Karpas-422 (cell line): ENCODE data around the gene ITPKB. TPM values are rescaled to one million over a fixed set of nuclear protein-coding genes. Genes with fewer than 3 reads are reported as not detected.

Experiments
- DNase-seq: peaks from one replicate; pipeline ENCODE4 v3.0.0-alpha.2; 2015
- H2AFZ ChIP-seq: fragments of 200-600 bp; sonication (generic); 2 replicates; pipeline ENCODE4 v1.6.1; 2014; ENCODE audit warnings: antibody characterized with exemption, low read length, mixed read lengths
- H3K27ac ChIP-seq: fragments of 200-600 bp; sonication (generic); 2 replicates; pipeline ENCODE4 v1.5.1; 2014; ENCODE audit warnings: mild to moderate bottlenecking, low read length, moderate library complexity
- H3K27me3 ChIP-seq: fragments of 200-600 bp; sonication (generic); 2 replicates; pipeline ENCODE4 v1.6.1; 2014; ENCODE audit warnings: low read length, mixed read lengths
- H3K36me3 ChIP-seq: fragments of 200-600 bp; sonication (generic); 2 replicates; pipeline ENCODE4 v1.6.1; 2014; ENCODE audit warnings: low read length, mixed read lengths; ENCODE audit not compliant: insufficient read depth
- H3K4me1 ChIP-seq: fragments of 200-600 bp; sonication (generic); 2 replicates; pipeline ENCODE4 v1.6.1; 2014; ENCODE audit warnings: mild to moderate bottlenecking, low read length, mixed read lengths
- H3K4me2 ChIP-seq: fragments of 200-600 bp; sonication (generic); 2 replicates; pipeline ENCODE4 v1.6.1; 2014; ENCODE audit warnings: low read length, low read depth, mild to moderate bottlenecking; ENCODE audit not compliant: poor library complexity, severe bottlenecking
- H3K4me3 ChIP-seq: fragments of 200-600 bp; sonication (generic); 2 replicates; pipeline ENCODE4 v1.5.1; 2014; ENCODE audit warnings: mild to moderate bottlenecking, antibody characterized with exemption, low read length, mixed read lengths
- H3K79me2 ChIP-seq: fragments of 200-600 bp; sonication (generic); 2 replicates; pipeline ENCODE4 v1.6.1; 2014; ENCODE audit warnings: mild to moderate bottlenecking, low read length, mixed read lengths
- H3K9ac ChIP-seq: fragments of 200-600 bp; sonication (generic); 2 replicates; pipeline ENCODE4 v1.6.0; 2014; ENCODE audit warnings: low read length
- H3K9me2 ChIP-seq: fragments of 200-600 bp; sonication (generic), shearing (Covaris generic); replicated peaks from 2 replicates; pipeline ENCODE4 v1.6.0; 2014; ENCODE audit warnings: mild to moderate bottlenecking, low read length, moderate library complexity; ENCODE audit not compliant: insufficient read depth
- H3K9me3 ChIP-seq: fragments of 300-700, 200-600 bp; sonication (generic); 2 replicates; pipeline ENCODE4 v1.6.1; 2014; ENCODE audit warnings: low read length, mixed read lengths
- H4K20me1 ChIP-seq: fragments of 200-600 bp; sonication (generic); 2 replicates; pipeline ENCODE4 v1.6.1; 2014; ENCODE audit warnings: mild to moderate bottlenecking, antibody characterized with exemption, low read length, low read depth; ENCODE audit not compliant: insufficient read depth
- small RNA-seq: library from RNA; depleted of rRNA; stranded (forward); fragments of <200 nt; gene quantifications from one replicate; pipeline ENCODE3, GENCODE V24; 2014
- total RNA-seq: library from RNA; depleted of rRNA; stranded (reverse); fragments of >200 nt; shearing (Covaris generic); gene quantifications from 2 replicates; pipeline ENCODE4 v1.2.3, GENCODE V29; 2014; ENCODE audit warnings: low replicate concordance; rRNA removed

The ITPKB gene
- total RNA-seq, 1 experiment from 2014 or later: 79.0 TPM

- Histone ChIP-seq H3K79me2 (no peaks in the 10 kb centered on the region), H2AFZ (no peak overlapping the region), H3K4me3 (no peak overlapping the region), H3K27me3 (no peaks in the 10 kb centered on the region), H3K36me3 (no peaks in the 10 kb centered on the region), H3K9me3 (no peaks in the 10 kb centered on the region), H3K4me1 (no peaks in the 10 kb centered on the region), H3K9me2 (no peaks in the 10 kb centered on the region), H3K9ac (no peak overlapping the region), H4K20me1 (no peaks in the 10 kb centered on the region), H3K4me2 (no peak overlapping the region), H3K27ac (no peak overlapping the region)
- no peak for DNase-seq
These were observed 150.6 kb downstream of the ITPKB start for GRCh38 chr1:226588484-226588883.

GRCh38 chr1:226586650-226587422 is 152.2 kb downstream of the ITPKB start:
- no peaks in the 10 kb centered on the region for H4K20me1 ChIP-seq
- no peaks in the 10 kb centered on the region for H3K9me2 ChIP-seq
- no peak overlapping the region for H3K4me2 ChIP-seq

DNA sequence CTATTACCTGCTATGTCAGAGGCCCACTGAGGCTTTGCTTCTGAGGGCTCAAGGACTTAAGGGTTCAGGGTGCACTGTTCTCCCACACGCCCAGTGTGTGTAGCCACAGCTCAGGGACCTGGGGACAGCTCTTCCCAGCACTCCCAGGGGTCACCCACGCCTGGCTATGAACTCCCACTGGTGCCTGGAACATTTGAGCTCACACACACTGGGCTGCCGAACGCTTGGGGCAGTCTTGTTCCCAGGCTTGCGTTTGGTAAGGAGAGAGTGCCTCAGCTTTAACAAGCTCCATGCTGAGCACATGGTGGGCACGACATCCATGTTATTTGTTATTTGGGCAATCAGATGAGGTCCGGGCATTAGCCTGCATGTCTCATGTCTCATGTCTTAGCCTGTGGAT is 153.0 kb downstream of the ITPKB start:
- Histone ChIP-seq H3K79me2 (no peaks in the 10 kb centered on the region), H3K9me3 (no peaks in the 10 kb centered on the region), H3K9ac (no peak overlapping the region)

More at GRCh38 chr1:226586650-226587422, 152.2 kb downstream of the ITPKB start:
- H3K9ac ChIP-seq: no peak overlapping the region
- H3K4me3 ChIP-seq: no peak overlapping the region
- no peak overlapping the region for H3K27ac ChIP-seq
- no peak for DNase-seq
- no peak overlapping the region for H2AFZ ChIP-seq
- H3K9me3 ChIP-seq: no peaks in the 10 kb centered on the region
- H3K36me3 ChIP-seq: no peaks in the 10 kb centered on the region
- no peaks in the 10 kb centered on the region for H3K4me1 ChIP-seq
- no peaks in the 10 kb centered on the region for H3K27me3 ChIP-seq
- H3K79me2 ChIP-seq: no peaks in the 10 kb centered on the region

GRCh38 chr1:226584164-226584563 is 154.9 kb downstream of the ITPKB start:
- Histone ChIP-seq H3K27ac (no peak overlapping the region), H2AFZ (no peak overlapping the region), H3K4me3 (no peak overlapping the region), H3K9me2 (no peaks in the 10 kb centered on the region), H3K9me3 (no peaks in the 10 kb centered on the region), H3K36me3 (no peaks in the 10 kb centered on the region), H3K4me2 (no peak overlapping the region), H3K4me1 (no peaks in the 10 kb centered on the region), H3K79me2 (no peaks in the 10 kb centered on the region), H3K27me3 (no peaks in the 10 kb centered on the region), H3K9ac (no peak overlapping the region), H4K20me1 (no peaks in the 10 kb centered on the region)
- DNase-seq: no peak

More for the DNA sequence above, 153.0 kb downstream of the ITPKB start:
- Histone ChIP-seq H3K27me3 (no peaks in the 10 kb centered on the region), H3K4me2 (no peak overlapping the region), H3K36me3 (no peaks in the 10 kb centered on the region), H3K9me2 (no peaks in the 10 kb centered on the region), H3K27ac (no peak overlapping the region), H3K4me1 (no peaks in the 10 kb centered on the region), H2AFZ (no peak overlapping the region), H3K4me3 (no peak overlapping the region), H4K20me1 (no peaks in the 10 kb centered on the region)
- DNase-seq: no peak

DNA sequence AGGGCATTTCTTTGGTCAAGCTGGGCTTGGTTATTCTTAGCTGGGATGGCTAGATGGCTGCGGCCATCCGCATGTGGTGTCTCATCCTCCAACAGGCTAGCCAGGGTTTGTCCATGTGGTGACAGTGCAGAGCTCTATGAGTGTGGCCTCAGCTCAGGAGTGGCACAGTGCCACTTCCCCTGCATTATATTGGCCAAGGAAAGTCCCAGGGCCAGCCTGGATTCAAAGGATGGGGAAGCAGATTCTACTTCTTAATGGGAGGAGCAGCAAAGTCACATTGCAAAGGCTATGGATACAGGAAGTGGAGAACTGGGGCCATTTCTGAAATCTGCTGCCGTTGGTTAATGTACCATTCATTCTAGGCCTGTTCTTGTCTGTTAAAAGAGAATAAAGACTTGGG is 156.1 kb downstream of the ITPKB start:
- Histone ChIP-seq H4K20me1 (no peaks in the 10 kb centered on the region), H3K36me3 (no peaks in the 10 kb centered on the region), H3K79me2 (no peaks in the 10 kb centered on the region), H2AFZ (no peak overlapping the region), H3K27me3 (no peaks in the 10 kb centered on the region; the same call in 1 of the 2 replicates), H3K9me3 (no peaks in the 10 kb centered on the region), H3K4me1 (no peaks in the 10 kb centered on the region), H3K27ac (no peak overlapping the region), H3K4me3 (no peak overlapping the region), H3K4me2 (no peak overlapping the region), H3K9ac (no peak overlapping the region), H3K9me2 (no peaks in the 10 kb centered on the region)
- no peak for DNase-seq

Small RNAs within 50 kb of the gene (small RNA-seq; reads per million reads assigned to genes)
- gene RPS27P5: not detected

Other genes starting within 250 kb of the ITPKB start
- 0.04 and 0.15 TPM in 2 replicates for gene STUM, start 190.5 kb downstream of the ITPKB start, total RNA-seq
- not detected in 2 replicates for gene PSEN2, start 131.3 kb upstream of the ITPKB start, total RNA-seq
- gene COQ8A, start 201.0 kb upstream of the ITPKB start, total RNA-seq: 12.7 and 22.6 TPM in 2 replicates